HCT116 (cell line): ENCODE results near the gene EIPR1.

Experiments used
- CTCF ChIP-seq, 3 experiments: fragments of 200-600 bp in 1 of 3; sonication (generic) in 1 of 3; IDR thresholded peaks in 2 of 3; conservative IDR thresholded peaks in 1 of 3; 2 replicates each; pipeline ENCODE4 v1.5.1; 2012 to 2017; ENCODE audit warnings: low read depth in 2 of 3, low read length in 2 of 3, antibody characterized with exemption in 1 of 3, borderline replicate concordance in 1 of 3, control low read depth in 1 of 3, mild to moderate bottlenecking in 1 of 3, mixed read lengths in 1 of 3, mixed run types in 1 of 3, moderate library complexity in 1 of 3; ENCODE audit not compliant: insufficient read depth in 1 of 3
- POLR2A ChIP-seq: IDR thresholded peaks from 2 replicates; pipeline ENCODE4 v1.7.0; 2011; ENCODE audit warnings: borderline replicate concordance; ENCODE audit not compliant: insufficient read depth, insufficient read length; ENCODE audit errors: extremely low read depth

- TF ChIP-seq CTCF (IDR thresholded peaks at IDR 0.05 in 2 of 3, conservative IDR thresholded peaks at IDR 0.05 in 1 of 3; ENCODE audit: borderline replicate concordance in 1 of 3, insufficient read depth in 1 of 3, low read depth in 2 of 3, low read length in 2 of 3) (no peak), POLR2A (no peak)
These were observed 797 bp downstream of the EIPR1 start for GRCh38 chr2:3376821-3377220.
